ENCODE data around the gene CGB5.
"Not testable (repeated sequence)": the region's sequence is repeated elsewhere in the genome, so short reads cannot be mapped to it uniquely, and the experiment has no call there.

The CGB5 gene

DNA sequence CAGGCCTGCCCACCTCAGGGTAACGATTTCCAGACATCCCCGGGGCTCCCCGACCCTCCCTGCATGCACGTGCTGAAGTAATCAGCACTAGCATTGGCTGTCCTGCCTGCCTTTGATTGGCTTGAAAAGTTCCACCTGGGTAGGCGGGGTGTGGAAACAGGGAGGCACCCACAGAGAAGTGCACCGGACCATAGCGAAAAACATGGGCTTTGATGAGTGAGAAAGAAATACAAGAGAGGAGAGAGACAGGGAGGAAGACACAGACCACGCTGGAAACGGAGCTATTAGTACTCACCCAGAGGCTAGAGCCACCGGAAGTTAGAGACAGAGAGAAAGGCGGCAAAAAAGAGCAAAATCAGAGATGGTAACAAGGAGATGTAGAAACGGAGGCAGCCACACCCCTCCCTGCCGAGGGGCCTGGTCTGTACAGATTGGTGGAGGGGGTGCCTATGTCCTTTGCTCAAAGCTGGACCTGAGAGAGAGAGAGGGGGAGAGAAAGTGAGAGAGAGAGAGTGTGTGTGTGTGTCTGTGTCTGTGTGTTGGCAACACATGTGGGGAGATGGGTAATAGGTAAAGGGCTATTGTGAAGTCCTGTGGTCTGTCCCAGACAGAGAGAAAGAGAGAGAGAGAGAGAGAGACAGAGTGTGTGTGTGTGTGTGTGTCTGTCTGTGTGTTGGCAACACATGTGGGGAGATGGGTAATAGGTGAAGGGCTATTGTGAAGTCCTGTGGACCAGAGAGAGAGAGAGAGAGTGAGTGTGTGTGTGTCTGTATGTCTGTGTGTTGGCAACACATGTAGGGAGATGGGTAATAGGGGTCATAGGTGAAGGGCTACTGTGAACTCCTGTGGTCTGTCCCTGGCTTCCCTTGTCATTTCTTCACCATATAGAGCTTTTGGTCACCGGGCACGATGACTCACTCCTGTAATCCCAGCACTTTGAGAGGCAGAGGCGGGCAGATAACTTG, 22.4 kb upstream of the CGB5 start:
- no peak for DNase-seq (ENCODE audit: low spot score)

DNA sequence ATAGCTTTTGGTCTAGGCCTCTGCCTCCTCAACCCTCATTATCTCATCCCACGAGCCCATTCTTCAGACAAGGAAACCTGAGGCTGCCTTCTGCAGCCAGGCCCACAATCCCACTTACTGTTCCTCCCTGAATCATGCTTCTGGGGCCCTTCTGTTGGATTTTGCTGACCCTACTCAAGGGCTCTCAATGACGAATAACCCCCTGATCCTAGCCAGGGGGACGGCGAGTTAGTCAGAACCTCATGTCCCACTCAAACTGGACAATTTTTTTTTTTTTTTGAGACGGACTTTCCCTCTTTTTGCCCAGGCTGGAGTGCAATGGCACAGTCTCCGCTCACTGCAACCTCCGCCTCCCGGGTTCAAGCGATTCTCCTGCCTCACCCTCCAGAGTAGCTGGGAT, 21.5 kb upstream of the CGB5 start:
- no peak for DNase-seq (ENCODE audit: low spot score)

DNA sequence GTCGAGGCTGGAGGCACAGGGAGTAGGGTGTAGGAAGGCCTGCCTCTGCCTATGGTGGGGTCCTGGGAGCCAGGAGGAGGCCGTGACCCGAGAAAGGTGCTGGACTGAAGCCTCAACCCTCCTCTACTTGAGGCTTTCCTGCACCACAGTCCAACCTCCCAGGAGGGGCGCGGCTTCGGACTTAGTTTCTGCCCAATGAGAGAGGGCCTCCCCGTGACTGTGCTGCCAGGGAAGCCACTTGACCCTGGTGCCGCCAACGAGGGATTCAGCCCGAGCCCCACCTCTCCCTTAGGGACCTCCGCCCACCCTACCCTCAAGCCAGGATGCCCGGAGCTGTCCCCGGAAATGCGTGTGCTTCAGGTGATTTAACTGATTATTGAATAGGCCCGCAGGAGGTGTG, 19.4 kb upstream of the CGB5 start, which contains the start of gene CGB3:
Gene CGB3, minus strand, starts transcription at position 101 of the 400 bp plus-strand sequence. CDS start 362 bp downstream, outside the sequence.
- not testable (repeated sequence) for DNase-seq (ENCODE audit: low spot score)

DNA sequence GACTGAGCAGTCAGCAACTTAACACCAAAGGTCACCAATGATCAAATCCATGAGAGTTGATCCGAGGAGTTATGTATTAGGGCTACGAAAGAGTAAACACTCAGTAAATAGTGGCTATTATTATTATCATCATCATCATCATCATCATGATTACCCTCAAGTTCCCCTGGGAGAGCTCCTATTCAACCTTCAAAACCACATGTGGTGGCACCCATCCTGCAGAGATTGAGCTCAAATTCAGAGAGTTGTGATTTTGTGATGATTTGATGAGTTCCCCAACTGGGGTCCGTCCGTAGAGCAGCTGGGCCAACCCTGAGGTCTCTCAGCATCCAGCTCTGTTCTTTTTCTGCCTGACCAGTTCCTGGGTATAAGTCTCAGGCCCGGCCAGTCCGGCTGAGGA, 18.6 kb upstream of the CGB5 start:
- DNase-seq (ENCODE audit: low spot score) = not testable (repeated sequence)

DNA sequence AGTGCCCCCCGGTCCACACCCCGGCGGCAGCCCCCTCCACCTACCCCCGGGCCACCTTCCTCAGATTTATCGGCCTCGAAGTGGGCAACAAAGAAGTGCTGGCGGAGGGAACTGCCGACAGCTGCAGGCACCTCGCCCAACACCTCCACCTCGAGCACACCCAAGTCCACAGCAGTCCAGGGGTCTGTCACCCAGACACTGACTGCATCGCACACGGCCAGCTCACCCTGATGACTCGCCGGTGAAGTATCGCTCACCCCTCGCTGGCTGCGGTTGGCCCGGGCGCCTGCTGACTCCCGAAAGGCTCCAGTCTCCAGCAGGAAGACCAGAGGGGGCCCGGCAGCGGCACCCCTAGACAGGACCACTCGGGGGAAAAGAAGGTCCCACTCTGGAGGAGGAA, 18.0 kb upstream of the CGB5 start:
- DNase-seq (ENCODE audit: low spot score) = not testable (repeated sequence)

DNA sequence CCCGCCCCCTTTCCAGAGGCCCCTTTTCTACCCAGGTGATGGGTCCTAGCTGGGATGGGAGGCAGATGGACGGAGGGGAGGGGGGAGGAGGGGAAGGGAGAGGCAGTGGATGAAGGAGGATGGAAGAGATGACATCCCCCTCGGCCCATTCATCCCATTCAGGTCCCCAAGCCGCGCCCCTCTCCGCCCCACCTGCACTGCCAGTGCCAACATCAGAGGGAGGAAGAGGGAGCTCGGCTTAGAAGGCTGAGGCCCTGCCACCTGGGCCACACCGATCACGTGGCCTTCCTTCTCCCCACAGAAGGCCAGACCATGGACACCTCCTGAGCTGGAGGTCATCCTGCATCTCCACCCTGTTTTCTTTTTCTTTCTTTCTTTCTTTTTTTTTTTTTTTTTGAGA, 15.0 kb upstream of the CGB5 start:
- not testable (repeated sequence) for DNase-seq (ENCODE audit: low spot score)

DNA sequence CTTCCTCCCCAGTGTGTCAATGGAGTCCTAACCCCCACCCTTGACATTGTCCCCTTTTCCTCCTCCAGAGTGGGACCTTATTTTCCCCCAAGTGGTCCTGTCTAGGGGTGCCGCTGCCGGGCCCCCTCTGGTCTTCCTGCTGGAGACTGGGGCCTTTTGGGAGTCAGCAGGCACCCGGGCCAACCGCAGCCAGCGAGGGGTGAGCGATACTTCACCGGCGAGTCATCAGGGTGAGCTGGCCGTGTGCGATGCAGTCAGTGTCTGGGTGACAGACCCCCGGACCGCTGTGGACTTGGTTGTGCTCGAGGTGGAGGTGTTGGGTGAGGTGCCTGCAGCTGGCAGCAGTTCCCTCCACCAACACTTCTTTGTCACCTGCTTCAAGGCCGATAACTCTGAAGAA, 13.9 kb upstream of the CGB5 start:
- not testable (repeated sequence) for DNase-seq (ENCODE audit: low spot score)

DNA sequence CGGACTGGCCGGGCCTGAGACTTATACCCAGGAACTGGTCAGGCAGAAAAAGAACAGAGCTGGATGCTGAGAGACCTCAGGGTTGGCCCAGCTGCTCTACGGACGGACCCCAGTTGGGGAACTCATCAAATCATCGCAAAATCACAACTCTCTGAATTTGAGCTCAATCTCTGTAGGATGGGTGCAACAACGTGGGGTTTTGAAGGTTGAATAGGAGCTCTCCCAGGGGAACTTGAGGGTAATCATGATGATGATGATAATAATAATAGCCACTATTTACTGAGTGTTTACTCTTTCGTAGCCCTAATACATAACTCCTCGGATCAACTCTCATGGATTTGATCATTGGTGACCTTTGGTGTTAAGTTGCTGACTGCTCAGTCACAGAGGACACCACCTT, 13.3 kb upstream of the CGB5 start:
- not testable (repeated sequence) for DNase-seq (ENCODE audit: low spot score)

DNA sequence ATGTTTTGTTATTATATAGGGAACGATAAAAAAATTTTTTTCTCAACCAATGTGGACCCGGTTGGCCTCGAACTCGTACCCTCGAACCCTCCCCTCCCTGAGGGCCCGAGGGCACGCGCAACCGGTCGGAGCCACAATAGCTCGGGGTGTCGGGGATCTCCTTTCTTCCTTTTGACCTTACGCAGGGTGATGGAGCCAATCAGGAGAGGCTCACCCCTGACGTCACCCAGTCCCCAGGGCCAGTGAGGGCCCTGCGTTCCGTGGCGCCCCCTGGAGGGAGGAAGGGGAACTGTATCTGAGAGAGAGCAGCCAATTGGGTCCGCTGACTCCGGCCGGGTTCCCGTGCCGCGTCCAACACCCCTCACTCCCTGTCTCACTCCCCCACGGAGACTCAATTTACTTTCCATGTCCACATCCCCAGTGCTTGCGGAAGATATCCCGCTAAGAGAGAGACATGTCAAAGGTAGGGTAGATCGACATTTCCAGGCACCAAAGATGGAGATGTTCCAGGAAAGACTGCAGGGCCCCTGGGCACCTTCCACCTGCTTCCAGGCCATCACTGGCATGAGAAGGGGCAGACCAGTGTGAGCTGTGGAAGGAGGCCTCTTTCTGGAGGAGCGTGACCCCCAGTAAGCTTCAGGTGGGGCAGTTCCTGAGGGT, 11.9 kb upstream of the CGB5 start, which contains the start of gene CGB2:
Gene CGB2, plus strand, starts transcription at position 249 of the 660 bp plus-strand sequence. Its CDS starts 206 bp downstream, at position 455.
- DNase-seq (ENCODE audit: low spot score) = not testable (repeated sequence)

DNA sequence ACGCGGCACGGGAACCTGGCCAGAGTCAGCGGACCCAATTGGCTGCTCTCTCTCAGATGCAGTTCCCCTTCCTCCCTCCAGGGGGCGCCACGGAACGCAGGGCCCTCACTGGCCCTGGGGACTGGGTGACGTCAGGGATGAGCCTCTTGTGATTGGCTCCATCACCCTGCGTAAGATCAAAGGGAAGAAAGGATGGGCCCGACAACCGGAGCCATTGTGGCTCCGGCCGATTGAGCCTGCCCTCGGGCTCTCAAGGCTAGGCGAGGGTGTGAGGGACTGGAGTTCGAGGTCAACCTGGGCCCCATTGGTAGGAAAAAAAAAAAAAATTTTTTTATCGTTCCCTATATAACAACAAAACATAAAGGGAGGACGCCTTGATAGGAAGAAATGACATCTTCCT, 6.8 kb upstream of the CGB5 start, which contains the start of gene CGB1:
Gene CGB1, minus strand, starts transcription at position 81 of the 400 bp plus-strand sequence. CDS start 184 bp downstream, outside the sequence.
- peak; percentile 30 for DNase-seq (ENCODE audit: low spot score)

DNA sequence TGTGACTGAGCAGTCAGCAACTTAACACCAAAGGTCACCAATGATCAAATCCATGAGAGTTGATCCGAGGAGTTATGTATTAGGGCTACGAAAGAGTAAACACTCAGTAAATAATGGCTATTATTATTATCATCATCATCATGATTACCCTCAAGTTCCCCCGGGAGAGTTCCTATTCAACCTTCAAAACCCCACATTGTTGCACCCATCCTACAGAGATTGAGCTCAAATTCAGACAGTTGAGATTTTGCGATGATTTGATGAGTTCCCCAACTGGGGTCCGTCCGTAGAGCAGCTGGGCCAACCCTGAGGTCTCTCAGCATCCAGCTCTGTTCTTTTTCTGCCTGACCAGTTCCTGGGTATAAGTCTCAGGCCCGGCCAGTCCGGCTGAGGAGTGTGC, 5.5 kb upstream of the CGB5 start:
- DNase-seq (ENCODE audit: low spot score) = not testable (repeated sequence)

DNA sequence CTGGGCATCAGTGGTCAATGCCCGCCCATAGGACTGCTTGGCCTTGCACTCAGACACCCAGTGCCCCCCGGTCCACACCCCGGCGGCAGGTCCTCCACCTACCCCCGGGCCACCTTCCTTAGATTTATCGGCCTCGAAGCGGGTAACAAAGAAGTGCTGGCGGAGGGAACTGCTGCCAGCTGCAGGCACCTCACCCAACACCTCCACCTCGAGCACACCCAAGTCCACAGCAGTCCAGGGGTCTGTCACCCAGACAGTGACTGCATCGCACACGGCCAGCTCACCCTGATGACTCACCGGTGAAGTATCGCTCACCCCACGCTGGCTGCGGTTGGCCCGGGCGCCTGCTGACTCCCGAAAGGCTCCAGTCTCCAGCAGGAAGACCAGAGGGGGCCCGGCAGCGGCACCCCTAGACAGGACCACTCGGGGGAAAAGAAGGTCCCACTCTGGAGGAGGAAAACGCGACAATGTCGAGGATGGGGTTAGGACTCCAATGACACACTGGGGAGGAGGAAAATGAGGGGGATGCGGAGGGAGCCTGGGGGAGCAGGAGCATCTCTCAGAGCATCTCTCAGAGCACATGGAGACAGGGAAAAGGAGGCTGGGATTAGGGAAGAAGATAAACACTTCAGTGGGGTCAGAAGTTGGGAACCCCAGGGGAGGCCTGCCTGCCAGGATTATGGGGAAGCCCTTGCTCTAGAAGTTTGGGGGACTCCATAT, 4.9 kb upstream of the CGB5 start:
- peak; percentile 52 for DNase-seq (ENCODE audit: low spot score)

DNA sequence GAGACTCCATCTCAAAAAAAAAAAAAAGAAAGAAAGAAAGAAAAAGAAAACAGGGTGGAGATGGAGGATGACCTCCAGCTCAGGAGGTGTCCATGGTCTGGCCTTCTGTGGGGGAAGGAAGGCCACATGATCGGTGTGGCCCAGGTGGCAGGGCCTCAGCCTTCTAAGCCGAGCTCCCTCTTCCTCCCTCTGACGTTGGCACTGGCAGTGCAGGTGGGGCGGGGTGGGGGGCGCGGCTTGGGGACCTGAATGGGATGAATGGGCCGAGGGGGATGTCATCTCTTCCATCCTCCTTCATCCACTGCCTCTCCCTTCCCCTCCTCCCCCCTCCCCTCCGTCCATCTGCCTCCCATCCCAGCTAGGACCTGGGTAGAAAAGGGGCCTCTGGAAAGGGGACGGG, 3.9 kb upstream of the CGB5 start:
- not testable (repeated sequence) for DNase-seq (ENCODE audit: low spot score)

DNA sequence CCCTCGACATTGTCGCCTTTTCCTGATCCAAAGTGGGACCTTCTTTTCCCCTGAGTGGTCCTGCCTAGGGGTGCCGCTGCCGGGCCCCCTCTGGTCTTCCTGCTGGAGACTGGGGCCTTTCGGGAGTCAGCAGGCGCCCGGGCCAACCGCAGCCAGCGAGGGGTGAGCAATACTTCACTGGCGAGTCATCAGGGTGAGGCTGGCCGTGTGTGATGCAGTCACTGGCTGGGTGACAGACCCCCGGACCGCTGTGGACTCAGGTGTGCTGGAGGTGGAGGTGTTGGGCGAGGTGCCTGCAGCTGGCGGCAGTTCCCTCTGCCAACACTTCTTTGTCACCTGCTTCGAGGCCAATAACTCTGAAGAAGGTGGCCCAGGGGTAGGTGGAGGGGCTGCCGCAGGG, 1.5 kb upstream of the CGB5 start:
- DNase-seq (ENCODE audit: low spot score) = peak; percentile 55

DNA sequence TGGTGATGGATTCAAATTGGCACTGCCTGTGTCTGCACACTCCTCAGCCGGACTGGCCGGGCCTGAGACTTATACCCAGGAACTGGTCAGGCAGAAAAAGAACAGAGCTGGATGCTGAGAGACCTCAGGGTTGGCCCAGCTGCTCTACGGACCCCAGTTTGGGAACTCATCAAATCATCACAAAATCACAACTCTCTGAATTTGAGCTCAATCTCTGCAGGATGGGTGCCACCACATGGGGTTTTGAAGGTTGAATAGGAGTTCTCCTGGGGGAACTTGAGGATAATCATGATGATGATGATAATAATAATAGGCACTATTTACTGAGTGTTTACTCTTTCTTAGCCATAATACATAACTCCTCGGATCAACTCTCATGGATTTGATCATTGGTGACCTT, 982 bp upstream of the CGB5 start:
- not testable (repeated sequence) for DNase-seq (ENCODE audit: low spot score)

DNA sequence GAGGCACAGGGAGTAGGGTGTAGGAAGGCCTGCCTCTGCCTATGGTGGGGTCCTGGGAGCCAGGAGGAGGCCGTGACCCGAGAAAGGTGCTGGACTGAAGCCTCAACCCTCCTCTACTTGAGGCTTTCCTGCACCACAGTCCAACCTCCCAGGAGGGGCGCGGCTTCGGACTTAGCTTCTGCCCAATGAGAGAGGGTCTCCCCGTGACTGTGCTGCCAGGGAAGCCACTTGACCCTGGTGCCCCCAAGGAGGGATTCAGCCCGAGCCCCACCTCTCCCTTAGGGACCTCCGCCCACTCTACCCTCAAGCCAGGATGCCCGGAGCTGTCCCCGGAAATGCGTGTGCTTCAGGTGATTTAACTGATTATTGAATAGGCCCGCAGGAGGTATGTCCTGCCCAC, 5.4 kb downstream of the CGB5 start, which contains the start of gene CGB8:
Gene CGB8, minus strand, starts transcription at position 101 of the 400 bp plus-strand sequence. CDS start 372 bp downstream, outside the sequence.
- not testable (repeated sequence) for DNase-seq (ENCODE audit: low spot score)

DNA sequence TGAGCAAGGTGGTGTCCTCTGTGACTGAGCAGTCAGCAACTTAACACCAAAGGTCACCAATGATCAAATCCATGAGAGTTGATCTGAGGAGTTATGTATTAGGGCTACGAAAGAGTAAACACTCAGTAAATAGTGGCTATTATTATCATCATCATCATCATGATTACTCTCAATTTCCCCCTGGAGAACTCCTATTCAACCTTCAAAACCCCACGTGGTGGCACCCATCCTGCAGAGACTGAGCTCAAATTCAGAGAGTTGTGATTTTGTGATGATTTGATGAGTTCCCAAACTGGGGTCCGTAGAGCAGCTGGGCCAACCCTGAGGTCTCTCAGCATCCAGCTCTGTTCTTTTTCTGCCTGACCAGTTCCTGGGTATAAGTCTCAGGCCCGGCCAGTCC, 6.2 kb downstream of the CGB5 start:
- not testable (repeated sequence) for DNase-seq (ENCODE audit: low spot score)

DNA sequence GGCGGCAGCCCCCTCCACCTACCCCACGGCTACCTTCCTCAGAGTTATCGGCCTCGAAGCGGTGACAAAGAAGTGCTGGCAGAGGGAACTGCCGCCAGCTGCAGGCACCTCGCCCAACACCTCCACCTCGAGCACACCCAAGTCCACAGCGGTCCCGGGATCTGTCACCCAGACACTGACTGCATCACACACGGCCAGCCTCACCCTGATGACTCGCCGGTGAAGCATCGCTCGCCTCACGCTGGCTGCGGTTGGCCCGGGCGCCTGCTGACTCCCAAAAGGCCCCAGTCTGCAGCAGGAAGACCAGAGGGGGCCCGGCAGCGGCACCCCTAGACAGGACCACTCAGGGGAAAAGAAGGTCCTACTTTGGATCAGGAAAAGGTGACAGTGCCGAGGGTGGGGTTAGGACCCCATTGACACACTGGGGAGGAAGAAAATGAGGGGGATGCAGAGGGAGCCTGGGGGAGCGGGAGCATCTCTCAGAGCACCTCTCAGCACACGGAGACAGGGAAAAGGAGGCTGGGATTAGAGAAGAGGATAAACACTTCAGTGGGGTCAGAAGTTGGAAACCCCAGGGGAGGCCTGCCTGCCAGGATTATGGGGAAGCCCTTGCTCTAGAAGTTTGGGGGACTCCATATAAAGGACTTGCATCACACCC, 6.9 kb downstream of the CGB5 start:
- peak; percentile 59 for DNase-seq (ENCODE audit: low spot score)

DNA sequence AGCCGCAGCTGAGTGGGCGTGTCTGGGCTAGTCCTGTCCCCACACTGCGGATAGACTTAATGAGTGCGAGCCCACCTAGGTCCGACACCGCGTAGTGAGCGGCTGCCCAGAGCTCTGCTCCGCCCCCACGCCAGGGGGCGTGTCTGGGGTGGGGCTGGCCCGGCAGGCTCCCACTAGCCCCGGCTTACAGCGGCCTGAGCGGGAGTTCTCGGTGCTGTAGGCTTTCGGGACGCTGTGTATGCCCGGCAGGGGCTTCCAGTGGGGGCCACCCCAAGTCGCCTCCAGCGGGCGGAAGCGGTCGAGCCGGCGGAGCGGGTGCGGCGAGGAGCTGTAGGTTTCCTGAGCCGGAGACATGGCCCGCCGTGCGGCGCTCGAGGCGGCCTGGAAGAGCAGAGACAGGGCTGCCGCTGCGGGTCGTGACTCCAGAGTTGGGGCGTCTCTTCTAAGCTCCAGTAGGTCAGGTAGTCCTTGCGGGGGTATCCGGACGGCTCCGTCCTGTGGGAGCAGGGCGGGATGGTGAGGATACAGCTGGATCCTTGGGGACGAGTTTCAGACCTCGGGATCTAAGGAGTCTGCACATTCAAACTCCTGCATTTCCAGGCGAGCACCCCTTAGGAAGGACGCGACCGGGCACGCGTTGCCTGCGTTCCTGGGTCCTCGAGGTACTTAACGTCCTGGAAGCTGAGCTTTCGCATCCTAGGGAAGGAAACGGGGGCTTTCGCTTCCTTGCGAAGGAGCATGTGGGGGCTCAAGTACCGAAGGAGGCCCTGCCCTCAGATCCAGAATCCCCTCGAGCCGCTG, 12.7 kb downstream of the CGB5 start:
- DNase-seq (ENCODE audit: low spot score) = peak; percentile 65

DNA sequence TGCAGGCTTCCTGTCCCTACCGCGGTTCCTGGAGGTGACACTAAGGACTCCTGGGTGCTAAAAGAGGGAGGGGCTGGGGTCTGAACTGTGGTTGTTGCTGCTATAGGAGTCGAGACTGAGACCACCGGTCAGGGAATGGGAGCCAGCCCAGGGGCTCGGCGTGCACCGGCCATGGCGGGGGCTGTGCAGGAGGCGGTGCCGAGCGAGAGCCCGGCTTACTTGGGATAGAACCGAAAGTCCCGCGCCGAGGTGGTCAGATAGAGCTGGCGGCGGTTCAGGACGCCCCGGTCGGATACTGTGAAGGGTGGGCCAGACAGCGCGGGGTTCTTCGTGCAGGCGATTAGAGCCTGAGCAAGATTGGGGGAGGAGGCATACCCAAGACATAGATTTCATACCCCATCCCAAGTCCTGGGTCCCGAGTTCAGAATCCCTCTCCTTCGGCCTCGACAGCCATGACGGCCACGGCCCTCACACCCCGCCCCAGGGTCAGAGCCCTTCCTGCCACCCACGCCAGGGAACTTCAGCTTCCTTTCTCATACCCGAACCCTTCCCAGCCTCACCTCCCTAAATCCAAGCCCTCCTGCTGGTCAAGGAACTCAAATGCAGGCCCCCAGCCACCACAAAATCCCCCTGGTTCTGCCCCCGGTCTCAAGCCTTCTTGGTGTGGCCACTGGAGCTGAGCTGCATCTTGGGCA, 13.4 kb downstream of the CGB5 start:
- not testable (repeated sequence) for DNase-seq (ENCODE audit: low spot score)

Measured in LoVo (cell line).